ENCODE data around the gene RAMP2. TPM values are rescaled to one million over a fixed set of nuclear protein-coding genes. Genes with fewer than 3 reads are reported as not detected.
A peak's percentile ranks its signal among the peaks of the same experiment; 100 is the strongest.

RAMP2 gene
- total and polyA plus RNA-seq, 2 of the 13 experiments (the other 11 are each of a cell fraction or from before 2014, with no cell fraction given): 1.4 to 5.2 TPM

GRCh38 chr17:42797067-42798007 lies 36.3 kb downstream of the RAMP2 start (continued):
- no peak for TF ChIP-seq TEF (CRISPR knock-in tag; IDR thresholded peaks at IDR 0.05)
- 0 out of 2 replicates have a peak, but pooled peaks have one; percentile 52 for TF ChIP-seq ZBTB20 (CRISPR knock-in tag; IDR thresholded peaks at IDR 0.05; ENCODE audit: borderline replicate concordance, low read depth)
- 0 out of 2 replicates have a peak, but pooled peaks have one; percentile 27 for TF ChIP-seq BORCS8-MEF2B (CRISPR knock-in tag; IDR thresholded peaks at IDR 0.05)
- 0 out of 2 replicates have a peak, but pooled peaks have one; percentile 12 for TF ChIP-seq PRDM10 (CRISPR knock-in tag; IDR thresholded peaks at IDR 0.05; ENCODE audit: low read depth)
- TF ChIP-seq TARDBP (CRISPR knock-in tag; IDR thresholded peaks at IDR 0.05): peak; percentile 36; the same call in 1 of the 2 replicates
- TF ChIP-seq HNRNPK (IDR thresholded peaks at IDR 0.05; ENCODE audit: low read depth, low read length, poor library complexity, severe bottlenecking): peak; percentile 59
- TF ChIP-seq THAP11 (CRISPR knock-in tag; IDR thresholded peaks at IDR 0.05): peak; percentile 84; the same call in 1 of the 2 replicates
- TF ChIP-seq PHF20 (CRISPR knock-in tag; IDR thresholded peaks at IDR 0.05): no peak
- peak; percentile 55 for TF ChIP-seq ELF3 (CRISPR knock-in tag; IDR thresholded peaks at IDR 0.05)
- TF ChIP-seq CENPBD1 (CRISPR knock-in tag; IDR thresholded peaks at IDR 0.05; ENCODE audit: borderline replicate concordance, low read depth): 0 out of 2 replicates have a peak, but pooled peaks have one; percentile 17
- TF ChIP-seq IRF9 (CRISPR knock-in tag; IDR thresholded peaks at IDR 0.05; ENCODE audit: borderline replicate concordance): peak; percentile 82; the same call in 1 of the 2 replicates
- TF ChIP-seq MNT (IDR thresholded peaks at IDR 0.05): no peak
- TF ChIP-seq MIXL1 (CRISPR knock-in tag; IDR thresholded peaks at IDR 0.05): peak; percentile 6; the same call in 1 of the 2 replicates
- 0 out of 2 replicates have a peak, but pooled peaks have one; percentile 66 for TF ChIP-seq ZNF556 (CRISPR knock-in tag; IDR thresholded peaks at IDR 0.05; ENCODE audit: borderline replicate concordance)
- peak; percentile 48; the same call in 1 of the 2 replicates for TF ChIP-seq CCDC6 (CRISPR knock-in tag; IDR thresholded peaks at IDR 0.05)
- TF ChIP-seq BCLAF1 (IDR thresholded peaks at IDR 0.05): no peak
- TF ChIP-seq ZBTB38 (CRISPR knock-in tag; IDR thresholded peaks at IDR 0.05): peak; percentile 49; the same call in 1 of the 2 replicates
